Measurements from ENCODE around the gene S100A2. TPM values are rescaled to one million over a fixed set of nuclear protein-coding genes. Genes with fewer than 3 reads are reported as not detected.
A peak's percentile ranks its signal among the peaks of the same experiment; 100 is the strongest.
"Not testable (repeated sequence)": the region's sequence is repeated elsewhere in the genome, so short reads cannot be mapped to it uniquely, and the experiment has no call there.

The S100A2 gene
- polyA plus RNA-seq, 2 of the 4 experiments (the other 2 are of a cell fraction) = 5.1 to 15.9 TPM

DNA sequence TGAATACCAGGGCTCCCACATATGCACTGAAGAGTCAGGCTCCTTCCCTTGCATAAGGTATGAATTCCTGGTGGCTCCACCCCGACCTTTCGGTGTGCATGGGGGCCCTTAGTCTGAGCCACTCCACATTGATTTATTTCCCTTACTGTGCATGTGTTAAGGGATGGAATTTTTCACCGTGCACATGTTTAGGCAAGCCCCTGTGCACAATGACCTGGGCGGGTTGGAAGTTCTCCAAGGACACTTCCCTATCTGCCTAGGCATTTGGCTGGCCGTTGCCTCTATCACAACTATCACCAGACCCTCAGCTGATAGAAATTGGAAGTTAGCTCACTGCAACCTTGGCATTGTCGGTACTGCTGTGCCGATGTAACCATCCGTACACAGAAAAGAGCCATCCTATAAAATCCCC is 39.5 kb downstream of the S100A2 start:
- FAIRE-seq = no peak
- Histone ChIP-seq H3K4me3 (no peak overlapping the region), H3K4me2 (no peak overlapping the region), H3K9me3 (no peaks in the 10 kb centered on the region), H3K27ac (peak overlapping the region in 1 of 2 experiments; percentile 34; a peak in 3 of 6 replicates), H3K4me1 (no peaks in the 10 kb centered on the region)
- ChIA-PET POLR2A (no interaction called here), CTCF (interaction anchor here (0.8 to 18.2 kb wide), 10 partner anchors 8 to 460 kb away, joined by 3 to 471 read pairs (median 8); partner anchors contain the start of genes RAB13, S100A13 and S100A6)
- no peak for TF ChIP-seq NPAS2 (CRISPR knock-in tag; IDR thresholded peaks at IDR 0.05; ENCODE audit: borderline replicate concordance)
- no peak for TF ChIP-seq FOSL2 (IDR thresholded peaks at IDR 0.05)
- no peak for TF ChIP-seq FOSL2 (CRISPR knock-in tag; IDR thresholded peaks at IDR 0.05)
- TF ChIP-seq ZNF302 (CRISPR knock-in tag; IDR thresholded peaks at IDR 0.05) = no peak
- TF ChIP-seq, protein P1, sequence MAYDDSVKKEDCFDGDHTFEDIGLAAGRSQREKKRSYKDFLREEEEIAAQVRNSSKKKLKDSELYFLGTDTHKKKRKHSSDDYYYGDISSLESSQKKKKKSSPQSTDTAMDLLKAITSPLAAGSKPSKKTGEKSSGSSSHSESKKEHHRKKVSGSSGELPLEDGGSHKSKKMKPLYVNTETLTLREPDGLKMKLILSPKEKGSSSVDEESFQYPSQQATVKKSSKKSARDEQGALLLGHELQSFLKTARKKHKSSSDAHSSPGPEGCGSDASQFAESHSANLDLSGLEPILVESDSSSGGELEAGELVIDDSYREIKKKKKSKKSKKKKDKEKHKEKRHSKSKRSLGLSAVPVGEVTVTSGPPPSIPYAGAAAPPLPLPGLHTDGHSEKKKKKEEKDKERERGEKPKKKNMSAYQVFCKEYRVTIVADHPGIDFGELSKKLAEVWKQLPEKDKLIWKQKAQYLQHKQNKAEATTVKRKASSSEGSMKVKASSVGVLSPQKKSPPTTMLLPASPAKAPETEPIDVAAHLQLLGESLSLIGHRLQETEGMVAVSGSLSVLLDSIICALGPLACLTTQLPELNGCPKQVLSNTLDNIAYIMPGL (CRISPR knock-in tag; IDR thresholded peaks at IDR 0.05; ENCODE audit: borderline replicate concordance) = no peak
- TF ChIP-seq CHD2 (IDR thresholded peaks at IDR 0.05; ENCODE audit: low read length, partially characterized antibody) = no peak
- TF ChIP-seq, protein P2, sequence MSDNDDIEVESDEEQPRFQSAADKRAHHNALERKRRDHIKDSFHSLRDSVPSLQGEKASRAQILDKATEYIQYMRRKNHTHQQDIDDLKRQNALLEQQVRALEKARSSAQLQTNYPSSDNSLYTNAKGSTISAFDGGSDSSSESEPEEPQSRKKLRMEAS (IDR thresholded peaks at IDR 0.05) = no peak
- TF ChIP-seq, protein P3, sequence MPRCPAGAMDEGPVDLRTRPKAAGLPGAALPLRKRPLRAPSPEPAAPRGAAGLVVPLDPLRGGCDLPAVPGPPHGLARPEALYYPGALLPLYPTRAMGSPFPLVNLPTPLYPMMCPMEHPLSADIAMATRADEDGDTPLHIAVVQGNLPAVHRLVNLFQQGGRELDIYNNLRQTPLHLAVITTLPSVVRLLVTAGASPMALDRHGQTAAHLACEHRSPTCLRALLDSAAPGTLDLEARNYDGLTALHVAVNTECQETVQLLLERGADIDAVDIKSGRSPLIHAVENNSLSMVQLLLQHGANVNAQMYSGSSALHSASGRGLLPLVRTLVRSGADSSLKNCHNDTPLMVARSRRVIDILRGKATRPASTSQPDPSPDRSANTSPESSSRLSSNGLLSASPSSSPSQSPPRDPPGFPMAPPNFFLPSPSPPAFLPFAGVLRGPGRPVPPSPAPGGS (IDR thresholded peaks at IDR 0.05) = no peak
- no peak for TF ChIP-seq SMC3 (IDR thresholded peaks at IDR 0.05)
- TF ChIP-seq HEYL (CRISPR knock-in tag; IDR thresholded peaks at IDR 0.05) = no peak
- TF ChIP-seq JUN (IDR thresholded peaks at IDR 0.05) = no peak
- no peak for TF ChIP-seq TP53 (CRISPR knock-in tag; IDR thresholded peaks at IDR 0.05)
- peak; percentile 26 to 40; a peak in 3 of 6 replicates for ATAC-seq
- DNase-seq (ENCODE audit: low read depth in 1 of 2, low spot score in 1 of 2) = no peak
- 77% methylated on average over 8 of the region's 8 CpGs for WGBS (ENCODE audit: missing lambda C conversion rate)

DNA sequence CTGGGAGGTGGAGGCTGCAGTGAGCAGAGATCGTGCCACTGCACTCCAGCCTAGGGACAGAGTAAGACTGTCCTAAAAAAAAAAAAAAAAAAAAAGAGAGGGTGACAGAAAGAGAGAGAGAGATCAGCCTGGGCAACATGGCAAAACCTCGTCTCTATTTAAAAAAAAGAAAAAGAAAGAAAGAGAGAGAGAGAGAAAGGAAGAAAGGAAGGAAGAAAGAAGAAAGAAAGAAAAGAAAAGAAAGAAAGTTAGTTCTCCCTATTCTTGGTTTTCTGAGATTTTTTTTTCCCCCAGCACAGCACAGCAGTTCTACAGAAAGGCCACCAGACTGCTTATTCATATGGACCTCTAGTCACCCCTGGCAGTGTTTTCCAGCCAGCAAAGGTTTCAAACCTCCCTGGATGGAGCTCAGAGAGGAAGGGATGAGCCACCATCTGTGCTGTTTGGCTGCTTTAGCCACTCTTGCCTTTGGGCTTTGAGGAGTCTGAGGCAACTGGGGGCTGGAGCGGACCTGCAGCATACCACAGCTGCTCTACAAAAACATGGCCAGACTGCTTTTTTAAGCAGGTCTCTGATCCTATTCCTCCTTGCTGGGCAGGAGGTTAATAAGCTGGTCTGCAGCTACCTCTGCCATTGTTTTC is 40.4 kb downstream of the S100A2 start:
- no peaks in the 10 kb centered on the region for H3K9me3 ChIP-seq
- FAIRE-seq (no peak), DNase-seq (ENCODE audit: low read depth in 1 of 2, low spot score in 1 of 2) (no peak), ATAC-seq (peak; percentile 45 to 67; a peak in 5 of 6 replicates)
- ChIA-PET CTCF (interaction anchor here (0.6 to 18.2 kb wide), 9 partner anchors 9 to 246 kb away, joined by 3 to 471 read pairs (median 10); partner anchors contain the start of genes CHTOP, S100A13 and S100A6), POLR2A (no interaction called here)
- no peaks in the 10 kb centered on the region for H3K4me1 ChIP-seq
- H3K27ac ChIP-seq = peak overlapping the region in 1 of 2 experiments; percentile 34; a peak in 1 of 6 replicates
- no peak overlapping the region for H3K4me3 ChIP-seq
- 53% methylated on average over 3 of the region's 3 CpGs for WGBS (ENCODE audit: missing lambda C conversion rate)
- TF ChIP-seq NPAS2 (CRISPR knock-in tag; IDR thresholded peaks at IDR 0.05; ENCODE audit: borderline replicate concordance) = no peak
- no peak for TF ChIP-seq EHMT2 (IDR thresholded peaks at IDR 0.05; ENCODE audit: low read depth)
- no peak for TF ChIP-seq JUNB (IDR thresholded peaks at IDR 0.05)
- TF ChIP-seq CBX8 (IDR thresholded peaks at IDR 0.05) = no peak
- TF ChIP-seq, protein P4, sequence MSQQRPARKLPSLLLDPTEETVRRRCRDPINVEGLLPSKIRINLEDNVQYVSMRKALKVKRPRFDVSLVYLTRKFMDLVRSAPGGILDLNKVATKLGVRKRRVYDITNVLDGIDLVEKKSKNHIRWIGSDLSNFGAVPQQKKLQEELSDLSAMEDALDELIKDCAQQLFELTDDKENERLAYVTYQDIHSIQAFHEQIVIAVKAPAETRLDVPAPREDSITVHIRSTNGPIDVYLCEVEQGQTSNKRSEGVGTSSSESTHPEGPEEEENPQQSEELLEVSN (IDR thresholded peaks at IDR 0.05; ENCODE audit: borderline replicate concordance, low read depth) = no peak
- TF ChIP-seq NR3C1 (IDR thresholded peaks at IDR 0.05) = no peak
- no peak overlapping the region for H3K4me2 ChIP-seq

DNA sequence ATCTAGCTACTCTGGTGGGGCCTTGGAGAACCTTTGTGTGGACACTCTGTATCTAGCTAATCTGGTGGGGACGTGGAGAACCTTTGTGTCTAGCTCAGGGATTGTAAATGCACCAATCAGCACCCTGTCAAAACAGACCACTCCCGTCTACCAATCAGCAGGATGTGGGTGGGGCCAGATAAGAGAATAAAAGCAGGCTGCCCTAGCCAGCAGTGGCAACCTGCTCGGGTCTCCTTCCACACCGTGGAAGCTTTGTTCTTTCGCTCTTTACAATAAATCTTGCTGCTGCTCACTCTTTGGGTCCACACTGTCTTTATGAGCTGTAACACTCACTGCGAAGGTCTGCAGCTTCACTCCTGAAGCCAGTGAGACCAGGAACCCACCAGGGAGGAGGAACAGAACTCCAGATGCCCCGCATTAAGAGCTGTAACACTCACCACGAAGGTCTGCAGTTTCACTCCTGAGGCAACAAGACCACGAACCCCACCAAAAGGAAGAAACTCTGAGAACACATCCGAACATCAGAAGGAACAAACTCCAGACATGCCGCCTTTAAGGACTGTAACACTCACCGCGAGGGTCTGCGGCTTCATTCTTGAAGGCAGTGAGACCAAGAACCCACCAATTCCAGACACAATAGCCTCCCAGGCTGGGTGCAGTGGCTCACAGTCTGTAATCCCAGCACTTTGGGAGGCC is 43.1 kb downstream of the S100A2 start:
- H3K9me3 ChIP-seq; H3K4me2 ChIP-seq; DNase-seq (ENCODE audit: low read depth in 1 of 2, low spot score in 1 of 2); H3K4me3 ChIP-seq; H3K4me1 ChIP-seq; FAIRE-seq; ATAC-seq; POLR2A ChIA-PET; H3K27ac ChIP-seq: not testable (repeated sequence)
- 76% methylated on average over 14 of the region's 14 CpGs for WGBS (ENCODE audit: missing lambda C conversion rate)
- CTCF ChIA-PET = interaction anchor here (3.3 to 7.2 kb wide), 4 partner anchors 11 to 106 kb away, joined by 18 to 91 read pairs (median 40); partner anchors contain the start of genes S100A1, S100A13 and S100A6

DNA sequence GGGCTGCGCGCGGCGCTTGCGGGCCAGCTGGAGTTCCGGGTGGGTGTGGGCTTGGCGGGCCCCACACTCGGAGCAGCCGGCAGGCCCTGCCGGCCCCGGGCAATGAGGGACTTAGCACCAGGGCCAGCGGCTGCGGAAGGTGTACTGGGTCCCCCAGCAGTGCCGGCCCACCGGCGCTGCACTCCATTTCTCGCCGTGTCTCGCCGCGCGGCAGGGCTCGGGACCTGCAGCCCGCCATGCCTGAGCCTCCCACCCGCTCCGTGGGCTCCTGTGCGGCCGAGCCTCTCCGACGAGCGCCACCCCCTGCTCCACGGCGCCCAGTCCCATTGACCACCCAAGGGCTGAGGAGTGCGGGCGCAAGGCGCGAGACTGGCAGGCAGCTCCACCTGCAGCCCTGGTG is 43.8 kb downstream of the S100A2 start:
- not testable (repeated sequence) for H3K9me3 ChIP-seq; H3K27ac ChIP-seq; ATAC-seq; H3K4me1 ChIP-seq; FAIRE-seq; H3K4me3 ChIP-seq; H3K4me2 ChIP-seq; DNase-seq (ENCODE audit: low read depth in 1 of 2, low spot score in 1 of 2)
- WGBS (ENCODE audit: missing lambda C conversion rate) = 96% methylated on average over 20 of the region's 37 CpGs
- CTCF ChIA-PET = interaction anchor here (0.6 to 7.2 kb wide), 6 partner anchors 10 to 170 kb away, joined by 4 to 91 read pairs (median 26); partner anchors contain the start of genes S100A1, S100A13 and S100A6
- POLR2A ChIA-PET = interaction anchor here (1.6 kb wide), 1 partner anchor 11 kb away, joined by 5 read pairs; no protein-coding TSS in a partner anchor

Measured in A549 (cell line).